Endometrium (tissue), 2 donors: ENCODE data around the gene CTNNBL1.

Source experiments
- FAIRE-seq: peaks from 2 replicates; lab custom pipeline; 2012; peaks lifted over from hg19 to GRCh38; lab: Jason Lieb, UNC
- donor health status: control.
- donor health status: control.

Gene CTNNBL1

DNA sequence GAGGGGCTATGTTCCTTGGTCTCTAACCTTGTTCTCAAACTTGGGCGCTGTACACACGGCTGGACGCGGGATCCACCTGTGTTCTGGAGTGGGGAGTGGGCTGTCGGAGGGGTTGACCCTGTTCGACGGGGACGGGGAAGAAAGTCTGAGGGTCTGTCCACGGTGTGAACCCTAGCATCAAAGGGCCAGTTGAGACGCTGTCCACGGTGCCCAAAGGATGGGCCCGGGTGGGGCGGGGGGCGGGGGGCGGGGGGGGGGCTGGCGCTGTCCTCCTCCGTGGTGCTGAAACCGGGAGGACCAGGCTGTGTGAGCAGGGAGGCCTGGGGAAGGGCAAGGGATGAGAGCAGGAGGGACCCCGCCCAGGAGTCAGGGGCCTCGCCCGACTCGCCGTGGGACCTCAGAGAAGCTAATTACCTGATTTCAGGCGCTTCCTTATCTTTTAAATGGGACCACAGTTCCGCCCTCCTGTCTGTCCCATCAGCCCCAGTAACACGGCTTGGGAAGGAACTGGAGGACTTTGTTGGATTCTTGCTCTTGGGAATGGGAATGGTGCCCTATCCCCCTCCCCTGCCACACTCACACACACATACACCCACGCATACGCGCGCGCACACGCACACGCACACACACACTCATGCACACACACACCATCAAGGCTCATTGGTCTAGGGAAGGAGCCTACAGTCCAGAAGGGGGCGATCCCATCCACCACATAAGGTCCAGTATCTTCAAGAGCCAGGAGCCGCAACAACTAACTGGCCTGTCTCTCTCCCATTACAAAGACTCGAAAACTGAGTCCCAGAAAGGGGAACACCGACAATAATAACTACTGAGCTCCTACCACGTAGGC lies 208.0 kb downstream of the CTNNBL1 start:
- FAIRE-seq = no peak

DNA sequence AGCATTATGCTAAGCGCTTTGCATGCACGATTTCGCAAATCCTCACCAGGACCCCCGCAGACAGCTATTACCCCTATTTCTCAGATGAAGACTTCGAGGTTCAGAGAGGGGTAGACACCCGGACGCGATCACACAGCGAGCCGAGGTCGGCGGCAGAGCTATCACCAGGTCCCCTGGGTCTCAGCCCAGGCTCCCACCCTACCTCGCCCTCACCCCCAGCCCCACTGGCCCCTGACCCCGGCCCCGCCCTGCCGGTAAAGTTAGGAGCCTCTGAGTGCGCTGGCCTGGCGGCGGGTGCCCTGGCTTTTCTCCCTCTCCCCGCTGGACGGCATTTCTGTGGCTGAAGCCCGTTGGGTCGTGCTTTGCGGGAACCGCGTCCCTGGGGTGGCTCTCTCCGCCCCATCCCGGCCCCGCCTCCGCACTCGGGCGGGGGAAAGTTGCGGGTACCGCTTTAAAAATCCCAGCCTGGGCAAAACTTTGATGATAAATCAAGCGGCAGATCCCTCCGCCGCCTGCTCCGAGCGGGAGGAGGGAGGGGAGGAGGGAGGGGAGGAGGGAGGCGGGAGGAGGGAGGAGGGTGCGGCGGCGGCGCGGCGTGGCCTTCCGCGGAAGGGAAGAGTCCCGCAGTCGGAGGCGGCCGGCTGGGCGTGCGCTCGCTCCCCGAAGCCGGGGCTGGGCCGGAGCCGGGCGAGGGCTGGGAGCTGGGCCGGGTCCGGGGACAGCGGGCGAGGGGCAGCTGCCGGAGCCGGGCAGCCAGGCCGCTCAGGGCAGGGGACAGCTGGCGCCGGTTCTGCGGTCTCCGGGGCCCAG lies 208.9 kb downstream of the CTNNBL1 start, which contains the start of gene VSTM2L:
Gene VSTM2L, plus strand, starts transcription at position 624 of the 810 bp plus-strand sequence. CDS start 224 bp downstream, outside the sequence.
- FAIRE-seq = no peak

DNA sequence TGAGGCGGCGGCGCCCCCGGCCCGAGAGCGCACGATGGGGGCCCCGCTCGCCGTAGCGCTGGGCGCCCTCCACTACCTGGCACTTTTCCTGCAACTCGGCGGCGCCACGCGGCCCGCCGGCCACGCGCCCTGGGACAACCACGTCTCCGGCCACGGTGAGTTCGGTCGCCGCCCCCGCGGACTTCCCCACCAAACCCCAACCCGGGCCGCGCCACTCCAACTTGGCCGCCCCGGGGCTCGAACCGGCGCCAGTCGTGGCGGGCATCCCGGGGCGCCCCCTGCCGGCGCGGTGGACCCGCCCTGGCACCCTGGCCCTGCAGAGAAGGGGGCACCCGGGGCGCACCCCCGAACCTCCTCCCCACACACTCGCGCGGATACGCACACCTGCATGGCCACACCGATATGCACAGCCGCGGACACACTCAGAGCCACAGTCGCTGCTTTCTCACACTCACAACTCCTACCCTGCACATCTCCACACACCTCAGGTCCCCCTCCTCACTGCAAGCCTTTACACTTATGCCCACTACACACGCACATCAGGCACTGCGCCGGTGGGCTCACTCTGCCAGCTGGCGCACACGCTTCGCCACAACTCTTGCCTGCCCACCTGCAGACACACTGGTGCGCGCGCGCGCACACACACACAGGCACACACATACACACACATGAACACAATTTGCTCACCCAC lies 209.6 kb downstream of the CTNNBL1 start:
- FAIRE-seq = no peak

DNA sequence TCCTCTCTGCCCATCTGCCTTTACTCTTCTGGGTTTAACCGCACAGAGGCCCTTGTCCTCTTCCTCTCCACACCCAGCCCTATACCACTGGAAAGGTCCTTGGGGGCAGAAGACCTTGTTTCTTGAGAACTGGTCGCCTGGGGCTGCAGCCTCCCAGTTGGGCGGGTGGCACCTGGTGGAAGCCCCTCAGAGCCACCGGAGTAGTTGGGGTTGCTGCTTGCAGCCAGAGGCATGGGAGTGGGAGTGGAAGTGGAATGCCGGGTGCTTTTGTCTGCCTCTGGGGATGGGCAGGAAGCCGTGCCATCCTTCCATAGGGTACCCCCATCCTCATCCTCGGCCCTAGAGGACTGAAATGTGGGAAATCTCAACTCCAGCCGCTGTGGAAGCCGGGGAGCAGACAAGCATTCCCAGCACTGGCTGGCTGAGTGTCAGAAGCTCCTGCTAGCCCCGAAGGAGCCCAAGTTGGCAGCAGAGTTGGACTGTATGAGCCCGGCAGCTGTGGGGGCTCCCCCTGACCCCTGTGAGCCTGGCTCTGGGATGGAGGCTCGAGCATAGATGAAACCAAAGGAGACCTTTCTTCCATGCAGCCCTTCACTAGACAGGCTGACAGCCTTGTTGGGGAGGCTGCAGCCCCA lies 210.3 kb downstream of the CTNNBL1 start:
- no peak for FAIRE-seq

DNA sequence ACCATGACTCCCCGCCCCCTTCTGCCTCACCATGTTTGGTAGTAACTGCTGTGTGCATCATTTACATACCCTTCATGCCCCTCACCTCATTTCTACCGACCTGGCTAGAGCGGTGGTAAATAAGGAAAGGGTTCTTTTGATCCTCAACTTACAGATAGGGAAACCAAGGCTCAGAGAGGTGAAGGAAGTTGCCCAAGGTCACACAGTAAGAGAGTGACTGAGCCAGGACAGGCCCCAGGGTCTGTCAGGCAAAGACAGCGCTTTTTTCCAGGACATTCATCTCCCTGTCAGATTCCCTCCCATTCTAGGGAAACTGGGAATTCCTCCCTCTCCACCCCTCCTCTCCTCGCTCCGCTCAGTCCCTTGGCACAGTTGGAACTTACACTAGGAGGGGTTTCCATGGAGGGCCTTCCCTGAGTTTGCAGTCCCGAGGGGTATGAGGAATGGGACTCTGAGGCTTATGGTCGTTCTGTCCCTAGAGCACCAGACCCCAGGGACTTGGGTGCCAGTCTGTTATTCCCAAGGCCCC lies 211.1 kb downstream of the CTNNBL1 start:
- FAIRE-seq = no peak

DNA sequence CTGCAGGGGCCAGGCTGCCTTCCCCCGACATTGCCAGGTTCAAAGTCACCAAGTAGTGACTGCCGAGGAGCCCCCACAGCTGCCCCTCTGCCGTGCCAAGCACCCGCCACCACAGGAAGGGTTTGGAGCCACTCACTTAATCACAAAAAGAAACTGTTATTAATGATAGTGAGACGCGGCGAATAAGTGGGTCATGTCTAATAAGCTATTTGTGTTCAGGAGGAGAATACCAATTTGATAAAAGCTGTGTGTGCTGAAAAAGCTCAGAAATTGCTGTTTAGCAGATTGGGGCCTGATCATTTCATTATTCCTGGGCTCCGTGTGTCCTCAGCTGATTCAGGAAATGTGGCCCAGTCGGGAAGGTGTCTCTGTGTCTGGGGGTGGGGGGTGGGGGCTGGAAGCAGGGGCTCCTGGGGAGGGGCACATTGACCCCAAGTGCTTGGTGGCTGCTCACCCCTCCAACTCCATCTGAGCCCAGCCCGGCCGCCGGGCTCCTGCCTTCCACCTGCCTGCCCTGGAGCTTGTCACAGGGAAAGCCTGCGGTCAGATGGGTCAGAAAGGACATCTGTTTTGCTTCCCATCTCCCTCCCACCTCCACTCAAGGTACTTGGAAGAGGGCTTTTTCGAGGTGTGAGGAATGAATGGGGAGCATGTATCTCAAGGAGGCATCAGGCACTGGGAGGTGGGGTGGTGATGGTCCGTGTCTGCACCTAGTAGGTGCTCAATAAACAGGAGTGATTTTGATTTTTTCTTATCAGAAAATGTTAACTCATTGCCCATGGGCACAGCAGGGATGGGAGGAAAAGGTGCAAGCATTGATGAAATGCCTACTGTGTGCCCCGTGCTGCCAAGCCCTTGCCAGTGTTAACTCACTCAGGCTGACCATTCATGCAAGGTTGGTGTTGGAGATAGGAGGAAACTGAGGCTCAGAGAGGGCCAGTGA lies 212.1 kb downstream of the CTNNBL1 start:
- FAIRE-seq = no peak

DNA sequence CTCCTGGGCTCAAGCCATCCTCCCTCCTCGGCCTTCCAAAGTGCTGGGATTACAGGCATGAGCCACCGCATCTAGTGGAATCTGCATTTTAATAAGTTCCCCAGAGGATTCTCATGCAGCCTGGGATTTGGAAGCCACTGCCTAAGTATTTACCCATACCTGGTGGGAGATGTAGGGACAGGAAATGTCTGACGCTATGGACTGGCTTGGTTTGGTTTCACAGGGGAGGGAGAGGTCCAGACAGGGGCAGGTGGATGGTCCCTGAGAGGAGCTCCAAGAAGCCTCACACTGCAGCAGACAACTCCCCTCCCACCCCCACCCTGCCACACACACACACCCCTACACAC lies 213.5 kb downstream of the CTNNBL1 start:
- FAIRE-seq = no peak

DNA sequence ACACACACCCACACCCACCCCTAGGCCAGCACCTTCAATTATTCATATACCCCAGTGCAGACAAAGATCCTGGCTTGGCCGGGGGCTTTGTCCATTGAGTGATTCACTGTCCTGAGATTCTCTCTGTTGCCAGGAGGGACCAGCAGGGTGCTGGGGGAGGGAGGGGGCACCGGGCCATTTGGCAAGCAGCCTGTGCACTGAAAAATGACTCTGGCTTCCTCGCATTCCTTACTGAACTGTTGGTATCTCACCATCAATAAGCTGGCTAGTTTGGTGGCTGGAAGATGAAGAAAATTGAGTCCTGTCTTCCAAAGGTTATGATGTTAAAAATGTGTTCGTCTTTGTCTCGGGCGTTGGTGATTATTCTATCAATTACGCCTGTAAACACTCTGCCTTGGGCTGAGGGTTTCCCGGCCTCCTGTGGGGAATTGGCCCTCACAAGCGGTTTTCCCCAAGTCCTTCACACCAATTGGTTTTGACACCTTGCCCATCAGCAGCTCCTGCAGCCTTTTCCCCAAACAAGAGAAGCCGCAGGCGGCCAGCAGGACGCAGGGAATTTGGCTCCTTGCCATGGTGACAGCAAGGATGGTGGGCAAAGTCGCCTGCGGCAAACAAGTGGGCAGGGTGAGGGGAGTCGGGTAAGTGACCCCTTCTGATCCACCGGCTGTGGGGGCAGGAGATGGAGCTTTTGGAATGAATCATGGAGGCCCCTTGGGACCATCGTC lies 214.0 kb downstream of the CTNNBL1 start:
- FAIRE-seq = no peak

DNA sequence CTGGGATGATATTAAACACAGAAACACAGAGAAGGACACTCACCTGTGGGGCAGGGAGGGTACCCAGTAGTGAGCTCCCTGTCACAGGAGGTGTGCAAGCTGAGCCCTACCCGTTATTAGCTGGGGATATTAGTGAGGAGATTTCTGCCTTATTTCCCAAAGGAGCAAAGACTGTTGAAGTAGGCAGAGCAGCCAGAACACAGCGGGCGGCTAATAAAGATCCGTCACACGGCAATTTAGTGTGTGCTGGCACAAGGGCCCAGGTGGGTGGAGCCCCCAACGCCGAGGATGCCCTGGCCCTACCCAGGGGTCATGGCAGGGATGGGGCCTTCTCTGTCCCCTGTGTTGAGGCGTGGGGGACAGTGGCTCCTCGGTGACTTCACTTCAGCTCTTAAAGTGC lies 217.4 kb downstream of the CTNNBL1 start:
- FAIRE-seq = no peak

DNA sequence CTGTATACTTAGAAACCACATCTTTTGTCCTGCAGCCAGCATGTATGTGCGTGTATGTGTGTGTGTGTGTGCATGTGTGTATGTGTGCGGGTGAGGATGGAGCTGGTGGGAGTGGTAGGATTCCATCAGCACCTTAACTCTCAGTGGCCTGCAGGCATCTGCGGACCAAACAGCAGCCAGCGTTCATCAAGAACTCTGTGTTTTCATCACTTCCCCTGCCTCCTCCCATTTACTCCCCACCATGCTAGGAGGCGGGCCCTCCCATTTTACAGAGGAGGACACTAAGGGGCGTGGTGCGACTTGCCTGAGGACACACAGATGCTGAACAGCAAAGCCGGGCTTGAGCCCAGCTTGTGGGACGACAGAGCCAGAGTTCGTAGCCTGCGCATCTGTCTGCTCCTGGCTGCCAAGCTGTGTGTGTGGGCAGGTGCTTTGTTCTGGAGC lies 218.0 kb downstream of the CTNNBL1 start:
- FAIRE-seq = no peak

DNA sequence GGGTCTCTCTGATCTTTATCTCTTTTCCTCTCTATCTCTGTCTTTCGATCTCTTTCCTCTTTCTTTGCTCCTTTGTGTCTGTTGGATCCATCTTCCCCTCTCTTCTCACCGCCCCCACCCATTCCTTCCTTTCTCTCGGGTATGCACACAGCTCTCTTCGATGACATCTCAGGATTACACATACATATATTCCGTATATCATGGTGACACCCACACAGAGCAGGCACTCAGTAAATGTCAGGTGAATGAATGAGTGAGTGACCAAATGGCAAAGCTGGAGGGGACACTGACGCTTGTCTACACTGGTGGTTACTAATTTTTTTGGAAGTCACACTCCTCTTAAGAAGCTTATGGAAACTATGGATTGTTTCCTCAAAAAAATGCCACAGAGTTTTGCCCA lies 219.0 kb downstream of the CTNNBL1 start:
- FAIRE-seq = no peak

DNA sequence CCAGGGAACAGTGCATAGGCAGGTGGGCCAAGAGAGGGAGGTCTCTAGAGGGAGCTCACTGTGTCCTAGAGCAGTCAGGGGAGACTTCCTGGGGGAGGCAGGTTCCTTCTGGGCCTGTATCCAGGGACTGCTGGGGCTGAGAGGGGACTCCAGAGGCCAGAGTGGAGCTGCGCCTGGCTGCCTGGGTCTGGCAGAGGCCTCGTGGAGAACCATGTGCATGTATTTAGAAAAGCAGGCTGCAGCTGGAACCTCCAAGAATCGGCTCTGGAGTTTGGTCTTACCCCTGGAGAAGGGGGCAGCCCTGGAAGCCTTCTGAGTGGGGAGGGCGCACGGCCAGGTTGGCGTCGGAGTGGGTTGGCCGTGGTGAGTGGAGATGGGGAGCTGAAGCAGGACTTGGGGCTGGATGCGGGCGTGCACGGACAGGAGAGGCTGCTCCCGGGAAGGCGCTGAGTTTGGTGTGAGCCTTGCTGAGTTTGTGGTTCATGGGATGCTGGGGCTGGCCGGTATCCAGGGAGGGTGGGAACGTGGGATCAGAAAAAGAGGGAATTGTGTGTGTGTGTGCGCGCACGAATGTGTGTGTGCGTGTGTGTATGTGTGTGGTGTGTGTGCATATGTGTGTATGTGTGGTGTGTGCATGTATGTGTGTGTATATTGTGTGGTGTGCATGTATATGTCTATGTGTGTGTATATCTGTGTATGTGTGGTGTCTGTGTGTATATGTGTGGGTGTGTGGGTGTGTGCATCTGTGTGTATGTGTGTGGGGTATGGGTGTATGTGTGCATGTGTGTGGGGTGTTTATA lies 219.9 kb downstream of the CTNNBL1 start:
- FAIRE-seq = no peak

DNA sequence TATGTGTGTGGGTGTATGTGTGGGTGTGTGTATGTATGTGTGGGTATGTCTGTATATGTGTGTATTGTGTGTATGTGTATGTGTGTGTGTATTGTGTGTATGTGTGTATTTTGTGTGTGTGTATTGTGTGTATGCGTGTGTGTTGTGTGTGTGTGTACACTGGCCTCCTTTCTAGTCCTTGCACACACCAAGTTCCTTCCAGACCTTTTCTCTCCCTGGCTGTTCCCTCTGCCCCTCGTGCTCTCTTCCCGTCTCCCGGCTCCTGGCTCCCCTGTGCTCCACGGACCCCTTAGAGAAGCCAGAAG lies 220.5 kb downstream of the CTNNBL1 start:
- FAIRE-seq = no peak

DNA sequence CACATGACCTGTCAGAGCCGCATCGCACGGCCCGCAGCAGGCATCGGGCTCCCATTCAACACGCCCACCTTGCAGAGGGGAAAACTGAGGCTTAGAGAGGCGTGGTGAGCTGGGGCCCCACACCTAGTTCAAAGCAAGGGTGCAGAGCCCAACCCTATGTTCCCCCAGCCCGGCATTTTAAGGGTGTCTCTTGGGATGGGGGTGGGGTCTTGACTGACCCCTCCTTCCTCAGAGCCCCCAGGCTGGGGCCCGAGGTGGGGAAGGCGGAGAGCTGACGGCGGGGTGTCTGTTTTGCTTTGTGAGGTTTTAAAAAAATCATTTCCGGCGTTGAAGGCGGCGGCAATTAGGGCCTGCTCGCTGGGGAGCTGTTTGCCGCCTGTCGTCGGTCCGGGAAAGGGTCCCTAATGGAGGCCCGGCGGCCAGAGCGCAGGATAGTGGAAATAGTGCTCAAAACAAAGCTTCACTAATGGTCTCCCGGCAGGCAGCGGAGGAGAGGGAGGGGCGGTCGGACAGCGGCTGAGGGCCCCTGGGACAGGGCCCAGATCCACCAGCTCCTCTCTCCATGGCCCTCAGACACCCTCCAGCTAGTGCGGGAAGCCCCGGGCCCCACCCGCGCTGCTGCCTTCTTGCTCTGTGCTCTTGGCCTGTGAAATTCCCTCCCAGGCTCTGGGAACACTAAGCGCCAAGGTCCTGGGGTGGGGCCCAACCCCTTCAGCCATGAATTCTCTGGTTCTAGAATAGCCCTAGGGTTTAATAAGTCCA lies 221.0 kb downstream of the CTNNBL1 start:
- no peak for FAIRE-seq

DNA sequence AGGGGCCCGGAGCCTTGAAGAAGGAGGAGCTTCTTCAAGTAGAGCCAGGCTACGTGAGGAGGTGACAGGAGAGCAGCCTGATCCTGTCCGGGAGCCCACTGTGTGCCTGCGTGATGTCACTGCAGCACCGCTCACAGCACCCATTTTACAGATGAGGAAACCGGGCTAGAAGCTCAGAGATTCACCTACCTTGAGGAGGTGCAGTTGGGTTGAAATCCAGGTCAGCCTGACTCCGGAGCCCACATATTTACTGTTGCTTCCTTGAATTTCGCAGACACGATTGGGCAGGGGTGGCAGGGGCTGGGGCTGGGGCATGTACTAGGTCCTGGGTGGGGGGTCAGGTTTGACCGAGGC lies 221.6 kb downstream of the CTNNBL1 start:
- no peak for FAIRE-seq

DNA sequence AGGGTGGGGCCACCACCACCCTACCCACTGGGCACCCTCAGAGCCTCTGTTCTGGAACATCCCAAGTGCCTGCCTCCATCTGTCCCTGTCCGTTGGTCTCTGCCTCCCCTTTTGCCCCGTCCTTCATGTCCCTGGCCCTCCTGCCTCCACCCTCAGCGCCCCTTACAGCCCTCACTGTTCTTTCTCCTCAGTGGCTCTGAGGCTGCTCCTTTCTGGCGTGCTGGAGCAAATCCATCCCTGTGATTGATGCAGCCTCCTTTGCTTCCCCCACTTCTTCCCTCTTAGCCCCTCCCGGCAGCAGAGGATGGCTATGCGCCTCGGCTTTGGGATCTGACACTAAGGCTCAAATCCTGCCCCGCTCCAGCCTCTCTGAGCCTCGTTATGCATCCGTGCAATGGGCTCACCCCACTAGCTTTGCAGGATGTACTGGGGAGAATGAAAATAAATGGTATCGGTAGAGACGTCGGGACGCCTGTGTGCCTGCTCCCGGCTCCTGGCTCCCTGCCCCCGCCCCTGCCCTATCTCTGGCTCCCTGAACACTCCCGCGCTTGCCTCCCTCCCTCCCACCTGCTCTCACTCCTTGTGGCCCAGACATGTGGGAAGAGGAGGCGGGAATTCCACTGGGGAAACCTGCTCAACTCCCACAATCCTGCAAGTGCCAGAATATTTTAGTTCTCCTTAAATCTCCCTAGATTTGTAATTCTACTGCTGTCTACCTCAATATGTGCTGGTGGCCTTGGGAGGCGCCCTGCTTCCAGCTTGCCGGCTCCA lies 222.2 kb downstream of the CTNNBL1 start:
- FAIRE-seq = no peak

DNA sequence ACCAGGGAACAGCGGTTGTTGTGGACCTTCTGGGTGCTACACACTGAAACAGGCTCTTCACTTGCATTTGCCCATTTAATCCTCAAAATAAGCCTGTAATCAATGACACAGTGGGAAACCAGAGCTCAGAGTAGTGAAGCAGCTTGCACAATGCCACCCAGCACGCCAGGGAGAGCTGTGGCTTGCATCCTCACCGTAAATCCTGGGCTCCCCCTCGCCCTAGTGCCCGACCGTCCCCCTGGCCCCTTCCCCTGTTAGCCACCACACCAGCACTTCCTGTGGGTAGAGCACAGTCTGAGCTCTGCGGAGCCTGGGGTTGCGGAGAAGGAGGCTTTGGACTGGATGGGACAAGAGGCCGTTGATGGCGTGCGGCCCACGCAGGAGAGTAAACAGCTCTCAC lies 223.6 kb downstream of the CTNNBL1 start:
- FAIRE-seq = no peak

DNA sequence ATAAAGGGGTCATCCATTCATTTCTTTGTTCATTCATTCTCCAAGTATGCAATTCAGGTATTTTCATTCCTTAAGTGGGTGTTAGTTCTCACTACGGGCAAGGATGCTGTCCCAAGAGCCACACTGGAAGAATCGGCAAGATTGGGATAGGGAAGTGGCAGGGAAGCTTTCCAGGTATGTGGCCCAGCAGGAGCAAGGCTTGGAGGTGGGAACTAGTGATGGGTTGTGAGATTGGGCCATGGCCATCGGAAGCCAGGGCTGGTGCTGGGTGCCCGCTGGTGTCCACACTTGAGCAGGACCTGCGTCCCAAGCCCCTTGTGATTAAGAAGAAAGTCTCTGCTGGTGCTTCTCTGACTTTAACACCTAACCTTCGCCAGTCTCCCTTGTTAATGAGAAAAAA lies 224.2 kb downstream of the CTNNBL1 start:
- FAIRE-seq = no peak
